SHP77 treated with DMSO at 0.1 percent for 48 hours (cell line): ENCODE results near the gene ZRANB1.
A peak's percentile ranks its signal among the peaks of the same experiment; 100 is the strongest.

Experiments used
- DNase-seq: peaks from one replicate; lab custom pipeline; 2025; lab: John Stamatoyannopoulos, UW

The ZRANB1 gene

DNA sequence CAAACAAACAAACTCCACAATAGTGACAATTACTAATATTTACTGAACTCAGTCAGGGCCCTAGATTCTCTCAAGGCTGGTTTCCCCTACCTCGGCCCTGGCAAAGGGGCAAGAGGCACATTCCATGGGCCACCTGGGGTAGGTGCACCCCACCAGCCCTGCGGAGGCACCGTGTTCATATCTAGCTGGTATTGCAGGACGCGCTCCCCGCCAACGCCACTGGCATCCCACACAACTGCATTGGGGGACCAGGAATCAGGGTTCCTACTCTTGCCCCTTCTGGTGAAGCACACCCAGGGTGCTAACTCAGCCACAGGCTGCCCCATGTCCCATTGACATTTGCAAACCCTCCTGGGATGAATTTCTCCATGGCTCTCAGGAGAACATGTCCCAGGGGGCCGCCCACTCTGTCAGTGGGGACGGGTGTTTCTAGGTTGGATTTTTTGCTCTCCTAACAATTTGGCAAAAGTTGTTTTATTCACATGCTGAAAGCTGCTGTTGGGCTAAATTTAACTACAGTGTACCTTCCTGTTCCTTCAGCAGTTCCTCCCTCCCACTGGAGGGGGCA is 76.7 kb downstream of the ZRANB1 start:
- DNase-seq, result no peak

GRCh38 chr10:125020386-125020785 is 78.5 kb downstream of the ZRANB1 start:
- DNase-seq, result no peak

- DNase-seq, result no peak
Observed at GRCh38 chr10:125020871-125021270, 78.9 kb downstream of the ZRANB1 start.

- DNase-seq, result no peak
Observed at GRCh38 chr10:125021686-125022344, 79.9 kb downstream of the ZRANB1 start.

DNA sequence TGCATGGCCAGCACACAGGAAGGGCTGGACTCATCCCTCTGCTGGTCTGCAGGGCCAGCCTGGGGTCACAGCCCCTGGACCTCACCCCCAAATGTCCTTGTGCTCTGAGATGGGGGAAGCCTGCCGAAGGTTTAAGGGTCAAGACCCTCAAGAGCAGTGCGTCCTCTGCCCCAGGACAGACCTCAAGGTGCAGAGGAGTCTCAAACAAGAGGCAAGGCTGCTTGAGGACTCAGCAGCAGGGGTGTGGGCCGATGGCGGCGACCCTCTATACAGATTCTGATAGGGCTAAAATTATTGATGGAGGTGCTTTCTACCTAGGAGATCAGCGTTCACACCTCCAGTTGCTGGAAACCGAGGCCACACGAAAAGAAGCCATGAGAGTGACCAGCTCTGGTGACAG is 80.7 kb downstream of the ZRANB1 start:
- no peak for DNase-seq

DNA sequence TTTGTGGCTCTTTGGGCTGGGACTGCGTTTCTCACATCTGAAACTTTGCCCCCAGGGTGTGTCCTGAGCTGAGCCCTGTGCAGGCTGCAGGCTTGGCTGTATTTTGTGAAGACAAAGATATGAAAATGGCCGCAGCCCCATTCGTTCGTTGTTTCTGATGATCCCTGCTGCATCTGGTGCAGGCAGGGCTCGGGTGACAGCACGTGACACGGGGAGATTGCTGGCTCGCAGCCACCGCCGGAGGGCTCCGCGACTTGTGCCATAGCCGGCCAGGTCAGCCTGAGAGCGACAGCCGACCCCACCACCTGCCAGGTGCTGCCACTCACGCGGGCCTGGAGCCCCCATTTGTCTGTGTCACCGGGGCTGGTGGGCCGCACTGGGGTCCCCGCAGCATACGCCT is 81.3 kb downstream of the ZRANB1 start:
- peak; percentile 55 for DNase-seq

DNA sequence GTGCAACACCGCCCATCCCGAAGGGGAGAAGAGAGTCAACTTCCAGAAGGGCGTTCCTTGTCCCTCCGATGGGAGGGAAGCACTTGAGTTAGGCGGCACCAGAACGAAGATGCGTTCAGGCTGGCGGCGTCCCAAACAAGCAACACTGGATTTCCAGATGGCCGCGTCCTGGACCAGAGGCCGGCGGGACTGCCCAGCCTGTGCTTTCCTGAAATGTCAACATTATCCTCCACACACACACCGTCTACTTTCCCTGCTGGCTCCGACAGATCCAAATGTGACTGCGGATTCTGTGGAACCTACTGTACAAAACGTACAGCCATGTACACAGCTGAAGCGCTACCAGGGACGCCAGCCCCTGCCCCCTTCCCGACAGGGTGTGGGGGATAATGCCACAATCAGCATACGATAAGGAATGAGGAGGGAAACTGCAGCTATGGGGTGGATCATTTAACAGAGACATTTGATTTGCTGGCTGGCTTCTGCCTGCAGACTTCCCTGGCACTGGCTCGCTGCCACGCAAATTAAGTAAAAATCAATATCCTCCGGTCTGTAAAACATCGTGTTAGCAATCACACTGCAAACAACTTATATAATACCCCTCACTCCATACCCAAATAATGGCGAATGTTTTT is 82.1 kb downstream of the ZRANB1 start:
- peak; percentile 56 for DNase-seq

GRCh38 chr10:125024497-125025234 is 82.7 kb downstream of the ZRANB1 start:
- DNase-seq, result no peak

DNA sequence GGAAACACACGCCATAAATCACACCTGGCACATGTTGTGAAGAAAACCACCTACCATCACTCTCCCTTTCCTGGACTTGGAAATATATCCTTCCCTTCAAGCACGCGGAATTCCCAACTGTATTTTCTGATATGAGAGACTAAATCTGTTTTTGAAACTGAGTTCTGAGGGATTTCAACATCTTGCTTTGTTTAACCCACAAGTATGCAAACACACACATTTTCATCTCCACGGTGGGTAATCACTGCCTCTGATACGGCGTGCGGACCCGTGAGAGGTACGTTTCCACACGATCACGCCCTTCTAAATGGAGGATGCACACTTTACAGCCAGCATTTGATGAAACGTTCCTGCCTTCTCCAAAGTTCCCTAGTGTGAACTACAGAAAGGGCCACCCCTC is 83.4 kb downstream of the ZRANB1 start:
- no peak for DNase-seq

- DNase-seq, result no peak
Observed at GRCh38 chr10:125026036-125026931, 84.4 kb downstream of the ZRANB1 start.

DNA sequence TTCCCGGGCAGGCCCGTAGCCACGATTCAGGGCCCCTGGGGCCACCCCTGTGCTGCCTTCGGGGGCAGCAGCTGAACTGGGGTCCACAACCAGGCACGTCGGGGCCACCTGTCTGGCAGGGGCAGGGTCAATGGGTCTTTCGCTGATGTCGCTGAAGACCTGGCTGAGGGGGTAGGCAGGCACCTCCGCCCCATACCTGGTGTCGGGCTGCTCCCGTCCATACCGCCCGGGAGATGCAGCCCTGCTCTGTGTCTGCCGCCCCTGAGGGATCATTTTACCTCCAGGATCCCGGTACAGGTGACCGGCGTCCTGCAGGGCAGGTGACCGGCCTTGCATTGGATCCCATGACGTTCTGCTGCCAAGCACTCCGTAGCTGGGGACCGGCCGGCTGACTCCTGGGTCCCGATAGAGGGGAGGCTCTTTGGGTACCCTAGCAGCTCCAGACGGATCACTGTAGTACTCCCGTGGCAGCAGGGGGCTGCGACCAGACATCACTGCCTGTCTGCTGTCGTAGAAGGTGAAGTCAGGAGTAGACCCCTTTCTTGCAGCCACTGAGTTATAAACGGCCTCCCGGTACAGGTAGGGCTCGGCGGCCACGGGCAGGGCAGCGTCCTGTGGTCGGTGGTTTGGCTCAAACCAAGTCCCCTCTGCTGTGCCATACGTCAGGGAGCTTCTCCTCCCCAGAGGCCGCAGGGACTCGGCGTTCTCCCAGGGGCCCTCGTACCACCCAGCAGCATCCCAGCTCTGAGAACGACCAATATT is 85.2 kb downstream of the ZRANB1 start:
- DNase-seq, result no peak

DNA sequence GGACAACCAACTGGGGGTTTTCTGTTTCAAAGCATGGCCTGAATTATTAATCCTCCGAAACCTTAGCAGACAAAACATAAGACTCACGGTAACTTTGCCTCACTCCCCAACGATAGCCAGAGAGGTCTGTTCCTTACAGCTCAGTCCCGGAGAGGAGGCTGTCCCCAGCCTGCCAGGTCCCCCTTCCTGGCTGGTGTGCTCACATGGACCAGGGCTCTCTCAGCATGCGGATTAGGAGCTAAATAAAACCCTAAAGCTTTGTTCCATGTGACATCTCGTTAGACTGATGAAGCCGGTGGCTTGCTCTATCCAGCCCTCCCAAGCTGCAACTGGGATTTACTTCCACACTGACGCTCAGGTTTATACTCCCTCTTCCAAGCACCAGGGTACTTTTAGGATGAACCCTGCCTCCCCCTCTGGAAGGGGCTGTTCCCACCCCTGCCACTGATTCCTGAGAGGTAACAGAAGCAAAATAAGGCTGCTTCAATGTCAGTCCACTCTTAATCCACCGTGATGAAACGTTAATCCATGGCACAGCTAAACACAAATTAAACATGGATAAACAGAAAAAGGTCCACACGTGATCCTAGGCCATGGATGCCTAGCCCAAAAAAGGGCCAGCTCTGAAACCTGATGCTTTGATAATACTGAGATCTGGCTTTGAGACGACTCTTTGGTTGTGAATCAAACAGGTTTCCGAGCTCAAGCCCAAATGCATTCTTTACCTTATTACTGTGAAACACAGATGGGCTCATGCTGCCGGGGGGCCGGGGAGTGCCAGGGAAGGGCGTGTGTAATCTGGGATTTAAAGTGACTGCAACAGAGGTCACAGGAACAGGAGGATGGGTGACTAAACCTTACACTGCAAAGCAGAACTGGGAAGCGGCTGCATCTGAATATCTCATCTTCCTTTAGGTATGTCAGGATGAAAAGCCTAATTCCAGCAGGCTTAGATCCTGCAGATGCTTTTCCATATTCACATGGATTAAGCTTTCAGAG is 86.2 kb downstream of the ZRANB1 start:
- DNase-seq, result no peak

- no peak for DNase-seq
Observed at GRCh38 chr10:125029584-125030242, 87.8 kb downstream of the ZRANB1 start.

GRCh38 chr10:125030567-125031197 is 88.8 kb downstream of the ZRANB1 start:
- no peak for DNase-seq

DNA sequence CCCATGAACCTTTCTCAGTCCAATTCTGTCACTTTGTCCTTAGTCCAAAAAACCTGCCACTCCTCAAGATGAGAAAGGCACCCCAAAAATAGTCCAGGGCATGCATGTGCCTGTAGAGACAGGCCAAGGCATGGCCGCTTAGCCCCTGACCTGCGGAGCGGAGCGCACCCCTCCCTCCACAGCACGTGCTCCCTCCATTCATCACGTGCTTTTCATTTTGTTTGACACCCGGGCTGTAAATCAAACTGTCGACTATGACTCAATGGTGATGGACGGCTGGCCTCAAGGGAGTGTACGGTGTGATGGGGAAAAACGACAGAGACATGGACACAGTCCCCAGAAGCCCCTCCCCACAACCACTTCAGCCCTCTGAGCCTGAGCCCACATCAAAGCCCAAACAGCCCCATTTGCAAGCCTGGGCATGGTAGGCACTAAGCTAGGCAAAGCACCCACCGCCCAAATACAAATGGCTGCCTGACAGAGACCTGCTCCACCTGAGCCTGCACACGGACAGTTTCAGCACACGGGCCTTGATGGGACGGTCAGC is 90.6 kb downstream of the ZRANB1 start:
- no peak for DNase-seq

DNA sequence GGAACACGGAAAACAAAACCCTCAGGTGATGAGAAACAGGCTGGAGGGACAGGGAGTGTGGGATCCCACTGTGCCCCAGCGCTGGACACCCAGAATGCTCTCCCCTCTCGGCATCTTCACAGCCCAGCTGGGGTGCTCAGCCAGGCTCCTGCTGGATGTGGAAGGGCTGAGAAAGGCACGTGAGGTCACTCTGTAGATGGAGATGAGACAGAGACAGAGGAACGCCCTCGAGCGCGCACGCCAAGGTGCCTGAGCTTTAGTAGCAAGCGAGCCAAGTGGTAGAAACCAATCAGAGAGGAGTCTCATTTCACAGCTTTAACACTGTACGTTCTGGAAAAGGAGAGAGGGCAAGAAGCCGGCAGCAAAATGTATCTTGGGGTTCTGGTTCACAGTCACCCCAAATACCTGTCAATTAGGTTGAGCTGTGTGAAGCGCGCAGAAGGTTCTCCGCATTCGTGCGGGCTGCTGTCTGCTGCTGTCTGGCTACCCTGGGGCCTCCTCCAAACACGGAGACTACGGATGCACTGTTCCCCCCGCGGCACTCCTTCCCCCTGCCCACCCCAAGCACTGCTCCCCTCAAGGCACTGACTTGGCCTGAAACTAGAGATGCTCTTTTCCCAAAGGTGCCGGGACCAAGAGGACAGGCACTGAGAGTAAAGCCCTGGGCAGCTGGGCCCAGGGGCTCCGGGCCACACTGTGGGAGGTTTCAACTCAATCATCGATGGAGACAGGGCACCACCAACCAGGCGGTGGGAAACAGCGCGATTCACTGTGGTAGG is 91.4 kb downstream of the ZRANB1 start:
- no peak for DNase-seq

DNA sequence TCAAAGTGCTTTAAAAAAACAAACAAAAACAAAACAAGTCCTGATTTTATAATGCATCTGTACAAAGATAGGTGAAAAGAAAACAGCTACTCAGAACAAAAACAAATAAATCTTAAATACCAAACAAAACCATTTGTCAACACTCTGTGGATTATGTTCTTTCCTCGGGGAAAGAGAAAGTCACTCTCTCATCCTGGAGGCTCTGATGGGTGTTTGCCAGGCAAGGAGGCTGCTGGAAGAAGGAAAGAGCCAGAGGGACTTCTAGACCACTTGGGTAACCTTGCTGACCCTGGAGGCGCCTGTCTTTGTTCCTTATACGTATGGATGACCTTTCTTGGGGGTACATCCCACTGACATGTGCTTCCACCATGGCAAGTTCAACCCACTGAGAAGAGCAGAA is 92.8 kb downstream of the ZRANB1 start:
- DNase-seq, result no peak

DNA sequence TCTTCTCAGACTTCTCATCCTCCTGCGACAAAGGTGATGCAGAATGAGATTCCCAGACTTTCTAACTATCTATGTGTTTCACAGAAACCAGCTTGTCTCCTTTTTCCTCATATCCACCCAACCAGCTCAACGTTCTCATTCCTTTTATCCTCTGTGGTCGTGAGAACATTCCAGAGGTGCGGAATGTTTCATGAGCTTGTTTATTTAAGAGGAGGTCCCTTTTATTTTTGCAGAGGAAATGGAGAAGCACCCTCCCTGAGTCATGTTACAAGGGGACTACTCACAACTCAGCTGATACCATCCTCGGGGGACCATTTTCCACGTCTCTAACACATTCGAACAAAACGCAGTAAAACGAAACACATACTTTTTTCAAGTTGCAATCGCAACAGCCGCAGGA is 93.2 kb downstream of the ZRANB1 start:
- no peak for DNase-seq
